ENCODE results near the gene TBC1D22A.

- no peak for TF ChIP-seq RARB (CRISPR knock-in tag; IDR thresholded peaks at IDR 0.05)
- no peak for TF ChIP-seq GLIS3 (CRISPR knock-in tag; IDR thresholded peaks at IDR 0.05)
- no peak for TF ChIP-seq TSHZ2 (CRISPR knock-in tag; IDR thresholded peaks at IDR 0.05)
These were observed 81.4 kb downstream of the TBC1D22A start for GRCh38 chr22:46843821-46844255.
